Psoas muscle (tissue), 8 donors: ENCODE data around the gene WWTR1. TPM values are rescaled to one million over a fixed set of nuclear protein-coding genes. Genes with fewer than 3 reads are reported as not detected.
A peak's percentile ranks its signal among the peaks of the same experiment; 100 is the strongest.

Experiments
- ATAC-seq, 4 donors: fragments of 200-7000 bp; cut with Tn5 transposase; one replicate each; pipeline ENCODE4 v1.9.1; 2020; ENCODE audit warnings: moderate library complexity in 3 of 4, mild to moderate bottlenecking in 2 of 4
- DNase-seq, 2 donors: peaks; one replicate each; pipeline ENCODE4 v3.0.0-alpha.2; 2020
- H3K27ac ChIP-seq: fragments of 200-600 bp; one replicate; pipeline ENCODE4 v1.8.0; 2022
- H3K27me3 ChIP-seq, 3 donors: fragments of 200-600 bp in 1 of 3; one replicate each; pipeline versions ENCODE4 v1.6.1 to v1.8.0; 2013 to 2022; ENCODE audit warnings: low read length in 2 of 3, mild to moderate bottlenecking in 2 of 3, moderate library complexity in 1 of 3; ENCODE audit not compliant: insufficient read depth in 3 of 3
- H3K36me3 ChIP-seq, 2 donors: fragments of 200-600 bp in 1 of 2; one replicate each; pipeline versions ENCODE4 v1.6.1 to v1.8.0; 2013 to 2022; ENCODE audit warnings: low read depth in 1 of 2, mild to moderate bottlenecking in 1 of 2, moderate library complexity in 1 of 2; ENCODE audit not compliant: insufficient read depth in 1 of 2
- H3K4me1 ChIP-seq: fragments of 200-600 bp; one replicate; pipeline ENCODE4 v1.8.0; 2022
- H3K4me3 ChIP-seq: fragments of 200-600 bp; one replicate; pipeline ENCODE4 v1.8.0; 2022; ENCODE audit warnings: mild to moderate bottlenecking
- H3K9me3 ChIP-seq: fragments of 200-600 bp; one replicate; pipeline ENCODE4 v1.8.0; 2022
- CTCF ChIP-seq: fragments of 200-600 bp; IDR thresholded peaks from one replicate; pipeline ENCODE4 v1.8.0; 2022; ENCODE audit warnings: antibody characterized with exemption
- WGBS, 3 donors: extraction: QIAGEN DNeasy Blood & Tissue Kit; methylation state at CpG; one replicate each; pipeline versions ENCODE4 v1.1.6 to v1.1.7; 2013; 5-methylcytosine and 5-hydroxymethylcytosine counted together
- intact Hi-C, 2 donors: fragments of 100-400 bp; cut with DNase I; formaldehyde crosslinking; loops; one replicate each; pipeline versions ENCODE4 v1.11.0 to v1.14.2; 2022
- polyA plus RNA-seq, 3 donors: library from polyadenylated mRNA; stranded (reverse); fragments of 200-250 nt; gene quantifications; one replicate each; pipeline ENCODE4 v1.2.3, GENCODE V29; 2013
- total RNA-seq, 4 donors: library from RNA; stranded (reverse); fragmentation: NEBNext Ultra II Directional in 2 of 4; extraction: Animal tissue kit (Norgen Biotek cat#: 25700) in 2 of 4; gene quantifications; one replicate each; pipeline versions ENCODE4 v1.2.1 to v1.2.4, GENCODE V29; 2021 to 2023
- donor health status: healthy with polysubstance abuse.
- donor health status: DM: no; HTN: no; CAD: no; lungs with moderate emphysema.
- donor health status: Bipolar disorder and iron deficiency.
- donor health status: healthy.
- donor health status: DM: yes; HTN: yes; CAD: no.
- donor health status: DM: no; HTN: no; CAD: no.
- donor health status: DM: no; HTN: no; CAD: no.
- donor health status: DM: yes; HTN: yes; CAD: no.

The WWTR1 gene
- total and polyA plus RNA-seq, 7 donors = 6.7 to 53.5 (median 24.7) TPM

GRCh38 chr3:149582395-149582794 lies 75.4 kb downstream of the WWTR1 start:
- Histone ChIP-seq H3K27me3 (no peaks in the 10 kb centered on the region), H3K9me3 (no peaks in the 10 kb centered on the region), H3K4me3 (no peak overlapping the region), H3K4me1 (peaks cover 66% of the 10 kb centered on the region), H3K36me3 (no peaks in the 10 kb centered on the region), H3K27ac (peak overlapping the region; percentile 88)
- ATAC-seq (no peak), DNase-seq (no peak)
- 85 to 92% (median 90%) methylated on average over 7 of the region's 7 CpGs for WGBS, 3 donors
- no peak for TF ChIP-seq CTCF
- intact Hi-C loops = no loop called here

- DNase-seq (peak; percentile 52 to 56), ATAC-seq (peak; percentile 90 to 94 (median 92))
- H3K27ac ChIP-seq = peak overlapping the region; percentile 88
- H3K27me3 ChIP-seq = no peaks in the 10 kb centered on the region
- H3K4me1 ChIP-seq = peaks cover 68% of the 10 kb centered on the region
- H3K36me3 ChIP-seq = no peaks in the 10 kb centered on the region
- intact Hi-C loops = no loop called here
- WGBS, 3 donors = 25 to 33% (median 26%) methylated on average over 8 of the region's 8 CpGs
- no peaks in the 10 kb centered on the region for H3K9me3 ChIP-seq
- TF ChIP-seq CTCF = no peak
- no peak overlapping the region for H3K4me3 ChIP-seq
These were observed 76.0 kb downstream of the WWTR1 start for GRCh38 chr3:149581681-149582370.

- H3K27ac ChIP-seq = peak overlapping the region; percentile 88
- H3K4me1 ChIP-seq = peaks cover 72% of the 10 kb centered on the region
- 29 to 33% (median 30%) methylated on average over 2 of the region's 2 CpGs for WGBS, 3 donors
- intact Hi-C loops = no loop called here
- H3K27me3 ChIP-seq = no peaks in the 10 kb centered on the region
- H3K4me3 ChIP-seq = no peak overlapping the region
- H3K36me3 ChIP-seq = no peaks in the 10 kb centered on the region
- no peak for TF ChIP-seq CTCF
- no peak for DNase-seq
- ATAC-seq = peak in 2 of 4 donors; percentile 1
- H3K9me3 ChIP-seq = no peaks in the 10 kb centered on the region
These were observed 76.6 kb downstream of the WWTR1 start for GRCh38 chr3:149581248-149581647.

- DNase-seq (no peak), ATAC-seq (peak in 2 of 4 donors; percentile 28 to 41)
- intact Hi-C loops = loop anchor here in 1 of 2 donors (5.0 kb wide), 1 partner anchor 77 kb away; the partner anchor contains the start of gene WWTR1
- Histone ChIP-seq H3K27ac (peak overlapping the region; percentile 88), H3K9me3 (no peaks in the 10 kb centered on the region), H3K27me3 (no peaks in the 10 kb centered on the region), H3K36me3 (no peaks in the 10 kb centered on the region), H3K4me1 (peaks cover 85% of the 10 kb centered on the region), H3K4me3 (no peak overlapping the region)
- 36 to 47% (median 37%) methylated on average over 4 of the region's 4 CpGs for WGBS, 3 donors
- TF ChIP-seq CTCF = peak; percentile 12
These were observed 77.8 kb downstream of the WWTR1 start for GRCh38 chr3:149579838-149580542.
